ENCODE measurements around the gene SLCO6A1. TPM values are rescaled to one million over a fixed set of nuclear protein-coding genes. Genes with fewer than 3 reads are reported as not detected.

The SLCO6A1 gene
- total RNA-seq, 1 donor from 2014 or later = 0.52 TPM

DNA sequence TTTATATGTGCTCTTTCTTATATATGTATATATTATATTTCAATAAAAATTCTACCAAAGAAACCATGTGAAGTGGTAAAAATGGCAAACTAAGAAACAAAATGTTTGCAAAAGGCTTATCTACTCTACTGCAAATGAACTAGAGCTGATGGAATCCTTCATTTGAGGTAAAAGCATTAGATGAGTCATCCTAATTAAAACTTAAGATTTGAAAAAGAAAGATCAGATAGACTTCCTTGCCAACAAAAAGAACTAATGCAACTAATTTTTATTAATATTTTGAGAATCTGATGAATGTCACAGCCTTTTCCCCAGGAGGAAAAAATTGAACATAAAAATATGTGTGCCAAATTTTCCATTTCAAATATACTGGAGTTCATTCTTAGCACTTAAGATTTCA is 118.6 kb downstream of the SLCO6A1 start:
- no peak overlapping the region for H3K4me3 ChIP-seq (ENCODE audit: low read length in 3 of 3)
- H3K27me3 ChIP-seq (ENCODE audit: control insufficient read depth in 3 of 3, insufficient read depth in 3 of 3, low read length in 3 of 3) = no peaks in the 10 kb centered on the region
- peaks cover 0 to 2% (median 0%) of the 10 kb centered on the region in 3 donors for H3K9me3 ChIP-seq (ENCODE audit: control insufficient read depth in 3 of 3, low read length in 3 of 3)
- H3K4me1 ChIP-seq (ENCODE audit: control insufficient read depth in 3 of 3, insufficient read depth in 3 of 3, low read length in 3 of 3) = no peaks in the 10 kb centered on the region
- H3K27ac ChIP-seq (ENCODE audit: low read depth, low read length) = no peak overlapping the region
- H3K36me3 ChIP-seq (ENCODE audit: control insufficient read depth in 3 of 3, insufficient read depth in 3 of 3, low read length in 3 of 3) = no peaks in the 10 kb centered on the region
- no peak overlapping the region for H3K9ac ChIP-seq (ENCODE audit: low read depth in 1 of 3, low read length in 3 of 3)

DNA sequence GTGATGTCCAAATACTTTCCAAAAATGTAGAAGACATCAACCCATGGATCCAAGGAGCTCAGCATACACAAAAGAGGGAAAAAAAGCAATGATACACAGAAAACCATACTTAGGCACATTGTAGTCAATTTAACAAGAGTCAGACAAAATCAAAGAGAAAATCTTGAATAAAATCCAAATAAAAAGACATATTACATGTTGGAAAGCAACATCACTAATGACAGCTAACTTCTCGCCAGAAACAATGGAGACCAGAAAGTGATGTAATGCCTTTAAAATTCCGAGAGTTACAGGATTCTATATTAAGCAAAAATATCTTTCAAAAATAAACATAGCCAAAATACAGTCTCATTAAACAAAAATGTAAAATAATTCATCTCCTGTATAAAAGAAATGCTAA is 122.9 kb downstream of the SLCO6A1 start:
- H3K4me1 ChIP-seq (ENCODE audit: control insufficient read depth in 3 of 3, insufficient read depth in 3 of 3, low read length in 3 of 3) = no peaks in the 10 kb centered on the region
- H3K36me3 ChIP-seq (ENCODE audit: control insufficient read depth in 3 of 3, insufficient read depth in 3 of 3, low read length in 3 of 3) = no peaks in the 10 kb centered on the region

DNA sequence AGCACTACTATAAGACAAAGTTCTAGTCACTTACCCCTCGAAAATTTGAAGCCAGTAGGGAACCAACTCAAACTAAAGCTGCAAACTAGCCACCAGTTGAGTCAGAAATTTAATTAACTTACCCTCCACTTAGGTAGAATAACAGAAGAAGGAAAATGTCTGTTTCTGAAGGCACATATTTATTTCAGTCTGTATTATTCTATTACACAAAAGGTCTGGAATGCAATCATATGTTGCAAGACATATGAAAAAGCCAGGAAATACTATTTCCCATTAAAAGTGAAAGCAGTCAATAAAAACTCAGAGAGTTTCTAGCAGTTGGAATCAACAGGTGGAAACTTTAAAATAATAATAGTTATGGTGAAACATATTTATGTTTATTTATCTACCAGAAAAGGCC is 123.5 kb downstream of the SLCO6A1 start:
- Histone ChIP-seq H3K27me3 (ENCODE audit: control insufficient read depth in 3 of 3, insufficient read depth in 3 of 3, low read length in 3 of 3) (no peaks in the 10 kb centered on the region), H3K9ac (ENCODE audit: low read depth in 1 of 3, low read length in 3 of 3) (no peak overlapping the region), H3K4me3 (ENCODE audit: low read length in 3 of 3) (no peak overlapping the region), H3K4me1 (ENCODE audit: control insufficient read depth in 3 of 3, insufficient read depth in 3 of 3, low read length in 3 of 3) (no peaks in the 10 kb centered on the region), H3K36me3 (ENCODE audit: control insufficient read depth in 3 of 3, insufficient read depth in 3 of 3, low read length in 3 of 3) (no peaks in the 10 kb centered on the region), H3K27ac (ENCODE audit: low read depth, low read length) (no peak overlapping the region), H3K9me3 (ENCODE audit: control insufficient read depth in 3 of 3, low read length in 3 of 3) (no peaks in the 10 kb centered on the region)

More for the DNA sequence above, 122.9 kb downstream of the SLCO6A1 start:
- H3K9me3 ChIP-seq (ENCODE audit: control insufficient read depth in 3 of 3, low read length in 3 of 3) = no peaks in the 10 kb centered on the region
- no peak overlapping the region for H3K9ac ChIP-seq (ENCODE audit: low read depth in 1 of 3, low read length in 3 of 3)
- no peak overlapping the region for H3K4me3 ChIP-seq (ENCODE audit: low read length in 3 of 3)
- no peaks in the 10 kb centered on the region for H3K27me3 ChIP-seq (ENCODE audit: control insufficient read depth in 3 of 3, insufficient read depth in 3 of 3, low read length in 3 of 3)
- H3K27ac ChIP-seq (ENCODE audit: low read depth, low read length) = no peak overlapping the region

DNA sequence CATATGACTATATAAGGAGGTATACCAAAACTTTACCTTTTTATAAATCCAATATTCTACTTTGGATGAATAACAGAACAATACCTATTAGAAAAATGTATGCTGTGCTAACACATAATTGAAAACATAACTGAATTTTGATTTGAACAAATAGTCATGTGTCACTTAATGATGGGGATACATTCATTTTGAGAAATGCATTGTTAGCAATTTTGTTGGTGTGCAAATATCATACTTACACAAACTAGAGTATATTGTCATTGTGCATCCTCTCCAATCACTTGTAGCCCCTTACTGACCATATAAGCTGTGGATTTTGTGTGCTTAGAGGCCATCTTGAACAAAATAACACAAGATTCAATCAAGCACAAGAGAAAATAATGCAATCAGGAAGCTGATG is 130.4 kb downstream of the SLCO6A1 start:
- Histone ChIP-seq H3K4me3 (ENCODE audit: low read length in 3 of 3) (no peak overlapping the region), H3K9ac (ENCODE audit: low read depth in 1 of 3, low read length in 3 of 3) (no peak overlapping the region), H3K4me1 (ENCODE audit: control insufficient read depth in 3 of 3, insufficient read depth in 3 of 3, low read length in 3 of 3) (no peaks in the 10 kb centered on the region), H3K36me3 (ENCODE audit: control insufficient read depth in 3 of 3, insufficient read depth in 3 of 3, low read length in 3 of 3) (no peaks in the 10 kb centered on the region), H3K27ac (ENCODE audit: low read depth, low read length) (no peak overlapping the region), H3K27me3 (ENCODE audit: control insufficient read depth in 3 of 3, insufficient read depth in 3 of 3, low read length in 3 of 3) (no peaks in the 10 kb centered on the region), H3K9me3 (ENCODE audit: control insufficient read depth in 3 of 3, low read length in 3 of 3) (no peaks in the 10 kb centered on the region)

DNA sequence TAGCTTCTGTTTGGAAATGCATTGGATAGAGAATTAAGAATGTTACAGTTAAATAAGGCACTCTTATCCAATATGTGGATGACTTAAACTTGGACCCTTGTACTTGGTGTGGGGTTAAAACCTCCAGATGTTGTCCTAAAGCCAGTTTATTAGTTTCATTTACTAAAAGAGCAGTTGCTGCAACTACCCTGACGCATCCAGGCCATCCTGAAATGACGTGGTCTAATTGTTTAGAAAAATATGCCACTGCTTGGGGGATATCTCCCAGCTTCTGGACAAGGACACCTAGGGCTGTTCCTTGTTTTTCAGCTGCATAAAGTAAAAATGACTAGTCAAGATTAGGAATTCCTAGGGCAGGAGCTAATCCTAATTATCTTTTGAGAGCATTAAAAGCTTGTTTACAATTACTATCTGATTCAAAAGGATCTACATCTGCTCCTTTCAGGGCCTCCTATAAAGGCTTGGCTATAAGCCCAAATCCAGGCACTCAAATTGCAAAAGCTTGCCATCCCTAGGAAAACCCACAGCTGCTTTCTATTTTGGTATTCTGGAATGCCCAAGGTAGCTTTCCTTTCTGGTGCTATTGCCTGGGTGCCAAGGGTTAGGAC is 157.0 kb downstream of the SLCO6A1 start:
- Histone ChIP-seq H3K4me3 (ENCODE audit: low read length in 3 of 3) (no peak overlapping the region), H3K27me3 (ENCODE audit: control insufficient read depth in 3 of 3, insufficient read depth in 3 of 3, low read length in 3 of 3) (no peaks in the 10 kb centered on the region), H3K9ac (ENCODE audit: low read depth in 1 of 3, low read length in 3 of 3) (no peak overlapping the region), H3K9me3 (ENCODE audit: control insufficient read depth in 3 of 3, low read length in 3 of 3) (no peaks in the 10 kb centered on the region), H3K27ac (ENCODE audit: low read depth, low read length) (no peak overlapping the region), H3K36me3 (ENCODE audit: control insufficient read depth in 3 of 3, insufficient read depth in 3 of 3, low read length in 3 of 3) (no peaks in the 10 kb centered on the region), H3K4me1 (ENCODE audit: control insufficient read depth in 3 of 3, insufficient read depth in 3 of 3, low read length in 3 of 3) (peaks cover 0 to 10% (median 5%) of the 10 kb centered on the region in 3 donors)

DNA sequence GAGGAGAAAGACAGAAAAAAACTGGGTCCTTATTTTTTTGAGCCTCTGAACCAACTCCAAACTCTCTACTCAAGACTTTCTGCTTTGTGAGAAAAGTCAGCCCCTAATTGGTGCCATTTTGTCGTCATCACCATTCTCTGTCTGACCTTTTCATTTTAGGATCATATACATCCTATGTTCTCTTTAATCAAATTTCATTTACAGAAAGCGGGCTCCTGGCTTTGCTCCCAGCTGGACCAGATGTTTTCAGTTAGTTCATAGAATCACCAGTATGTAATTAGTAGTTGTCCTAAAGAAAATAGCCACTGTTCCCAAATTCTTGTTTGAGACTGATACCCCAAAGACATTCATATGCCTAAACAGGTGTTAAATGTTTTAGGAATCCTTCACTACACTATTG is 174.1 kb downstream of the SLCO6A1 start:
- no peak overlapping the region for H3K4me3 ChIP-seq (ENCODE audit: low read length in 3 of 3)
- H3K9ac ChIP-seq (ENCODE audit: low read depth in 1 of 3, low read length in 3 of 3) = no peak overlapping the region
- H3K36me3 ChIP-seq (ENCODE audit: control insufficient read depth in 3 of 3, insufficient read depth in 3 of 3, low read length in 3 of 3) = no peaks in the 10 kb centered on the region
- H3K9me3 ChIP-seq (ENCODE audit: control insufficient read depth in 3 of 3, low read length in 3 of 3) = no peaks in the 10 kb centered on the region
- no peak overlapping the region for H3K27ac ChIP-seq (ENCODE audit: low read depth, low read length)
- no peaks in the 10 kb centered on the region for H3K27me3 ChIP-seq (ENCODE audit: control insufficient read depth in 3 of 3, insufficient read depth in 3 of 3, low read length in 3 of 3)
- H3K4me1 ChIP-seq (ENCODE audit: control insufficient read depth in 3 of 3, insufficient read depth in 3 of 3, low read length in 3 of 3) = no peaks in the 10 kb centered on the region

Other genes with a start within 250 kb of the SLCO6A1 start
- 1.0 TPM for gene SLCO4C1, start 202.7 kb downstream of the SLCO6A1 start, total RNA-seq

Data from skeletal muscle tissue (tissue), 4 donors.